ENCODE data around the gene CMSS1.

DNA sequence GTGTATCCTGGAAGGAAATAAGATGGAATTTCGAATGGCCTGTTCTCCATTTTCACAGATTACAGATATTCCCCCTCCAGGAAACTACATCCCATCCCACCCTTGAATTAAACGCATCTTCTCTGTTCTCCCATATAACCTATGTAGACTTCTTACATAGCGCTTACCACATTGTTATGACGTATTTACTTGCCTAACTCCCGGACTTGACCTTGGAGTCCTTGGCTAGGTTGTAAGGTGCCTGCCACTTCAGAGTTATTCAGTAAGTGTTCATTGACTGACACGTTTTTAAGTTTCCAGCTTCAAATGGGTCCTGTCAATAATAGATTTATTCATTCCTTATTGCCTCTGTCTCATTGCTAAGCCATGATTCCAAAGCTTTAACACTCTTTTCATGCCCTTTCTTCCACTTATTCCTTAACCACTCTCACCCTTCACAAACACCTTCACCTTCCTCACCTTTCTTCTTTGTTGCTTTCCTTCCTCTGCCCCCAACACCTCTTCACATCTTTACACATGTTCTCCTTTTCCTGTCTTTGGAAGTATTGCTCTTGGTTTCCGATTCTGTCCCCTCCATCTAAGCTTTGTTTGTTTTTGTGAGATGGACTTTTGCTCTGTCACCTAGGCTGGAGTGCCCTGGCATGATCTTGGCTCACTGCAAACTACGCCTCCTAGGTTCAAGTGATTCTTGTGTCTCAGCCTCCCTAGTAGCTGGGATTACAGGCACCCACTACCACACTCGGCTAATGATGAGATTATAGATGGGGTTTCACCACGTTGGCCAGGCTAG lies 138.3 kb downstream of the CMSS1 start:
- TF ChIP-seq, protein P1, sequence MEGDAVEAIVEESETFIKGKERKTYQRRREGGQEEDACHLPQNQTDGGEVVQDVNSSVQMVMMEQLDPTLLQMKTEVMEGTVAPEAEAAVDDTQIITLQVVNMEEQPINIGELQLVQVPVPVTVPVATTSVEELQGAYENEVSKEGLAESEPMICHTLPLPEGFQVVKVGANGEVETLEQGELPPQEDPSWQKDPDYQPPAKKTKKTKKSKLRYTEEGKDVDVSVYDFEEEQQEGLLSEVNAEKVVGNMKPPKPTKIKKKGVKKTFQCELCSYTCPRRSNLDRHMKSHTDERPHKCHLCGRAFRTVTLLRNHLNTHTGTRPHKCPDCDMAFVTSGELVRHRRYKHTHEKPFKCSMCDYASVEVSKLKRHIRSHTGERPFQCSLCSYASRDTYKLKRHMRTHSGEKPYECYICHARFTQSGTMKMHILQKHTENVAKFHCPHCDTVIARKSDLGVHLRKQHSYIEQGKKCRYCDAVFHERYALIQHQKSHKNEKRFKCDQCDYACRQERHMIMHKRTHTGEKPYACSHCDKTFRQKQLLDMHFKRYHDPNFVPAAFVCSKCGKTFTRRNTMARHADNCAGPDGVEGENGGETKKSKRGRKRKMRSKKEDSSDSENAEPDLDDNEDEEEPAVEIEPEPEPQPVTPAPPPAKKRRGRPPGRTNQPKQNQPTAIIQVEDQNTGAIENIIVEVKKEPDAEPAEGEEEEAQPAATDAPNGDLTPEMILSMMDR (IDR thresholded peaks at IDR 0.05; ENCODE audit: insufficient read depth, low read length): no peak
- TF ChIP-seq POLR2AphosphoS5 (IDR thresholded peaks at IDR 0.05; ENCODE audit: low read depth) (no peak), SPI1 (IDR thresholded peaks at IDR 0.05; ENCODE audit: borderline replicate concordance, low read depth) (no peak), REST (IDR thresholded peaks at IDR 0.05; ENCODE audit: insufficient replicate concordance, low read depth) (no peak), GABPA (IDR thresholded peaks at IDR 0.05; ENCODE audit: low read depth) (no peak)
